WTC11 (cell line): ENCODE results near the gene FBXW4. TPM values are rescaled to one million over a fixed set of nuclear protein-coding genes. Genes with fewer than 3 reads are reported as not detected.

Experiments
- ATAC-seq: fragments of 200-7000 bp; cut with Tn5 transposase; 2 replicates; pipeline ENCODE4 v1.10.0; 2021; ENCODE audit warnings: mild to moderate bottlenecking, moderate library complexity
- CTCF ChIA-PET: fragments of 300-600 bp; sonication (Branson Sonifier 250); formaldehyde crosslinking; loops from one replicate; lab custom pipeline; 2021; ENCODE audit warnings: antibody characterized with exemption; lab: Charles Lee
- POLR2A ChIA-PET: fragments of 350-600 bp; sonication (Branson Sonifier 250); formaldehyde crosslinking; loops from one replicate; lab custom pipeline; 2021; ENCODE audit warnings: antibody characterized with exemption; lab: Charles Lee
- DNase-seq: peaks from one replicate; pipeline ENCODE4 v3.0.0; 2021; ENCODE audit warnings: low spot score
- H3K27ac Mint-ChIP-seq: 2 replicates; pipeline ENCODE4 v1.8.0; 2021; ENCODE audit warnings: mixed read lengths
- H3K27me3 Mint-ChIP-seq: 2 replicates; pipeline ENCODE4 v1.8.0; 2021; ENCODE audit warnings: low read depth, mild to moderate bottlenecking, moderate library complexity, mixed read lengths
- H3K36me3 Mint-ChIP-seq: 2 replicates; pipeline ENCODE4 v1.8.0; 2021; ENCODE audit warnings: mixed read lengths
- H3K4me1 Mint-ChIP-seq: 2 replicates; pipeline ENCODE4 v1.8.0; 2022; ENCODE audit warnings: mixed read lengths
- H3K4me3 Mint-ChIP-seq: 2 replicates; pipeline ENCODE4 v1.8.0; 2021; ENCODE audit warnings: mild to moderate bottlenecking, moderate library complexity, mixed read lengths
- H3K9me3 Mint-ChIP-seq: 2 replicates; pipeline ENCODE4 v1.8.0; 2021; ENCODE audit warnings: mixed read lengths
- CBFB ChIP-seq: sonication (generic); formaldehyde crosslinking; IDR thresholded peaks from 2 replicates; pipeline ENCODE4 v1.8.1; 2022; ENCODE audit warnings: mild to moderate bottlenecking, low read depth, missing genetic modification reagents
- CREB1 ChIP-seq: sonication (generic); formaldehyde crosslinking; IDR thresholded peaks from 2 replicates; pipeline ENCODE4 v1.8.0; 2023; ENCODE audit warnings: mild to moderate bottlenecking, missing genetic modification reagents
- E2F4 ChIP-seq: sonication (generic); formaldehyde crosslinking; IDR thresholded peaks from 2 replicates; pipeline ENCODE4 v1.8.1; 2022; ENCODE audit warnings: low read depth, mild to moderate bottlenecking, moderate library complexity, missing genetic modification reagents, borderline replicate concordance
- EMX1 ChIP-seq: fragments of 250-450 bp; sonication (Bioruptor Pico); IDR thresholded peaks from 2 replicates; pipeline ENCODE4 v1.8.0; 2021; ENCODE audit warnings: mild to moderate bottlenecking
- FOXP1 ChIP-seq: sonication (generic); formaldehyde crosslinking; IDR thresholded peaks from 2 replicates; pipeline ENCODE4 v1.8.0; 2022; ENCODE audit warnings: missing genetic modification reagents, mild to moderate bottlenecking, moderate library complexity, borderline replicate concordance
- JUN ChIP-seq: sonication (generic); formaldehyde crosslinking; IDR thresholded peaks from 2 replicates; pipeline ENCODE4 v1.8.0; 2023; ENCODE audit warnings: mild to moderate bottlenecking, missing genetic modification reagents
- NFYB ChIP-seq: sonication (generic); formaldehyde crosslinking; conservative IDR thresholded peaks from 2 replicates; pipeline ENCODE4 v1.8.0; 2022; ENCODE audit warnings: low read depth, missing genetic modification reagents
- NR2C2 ChIP-seq: sonication (generic); formaldehyde crosslinking; IDR thresholded peaks from 2 replicates; pipeline ENCODE4 v1.8.0; 2022; ENCODE audit warnings: mild to moderate bottlenecking, missing genetic modification reagents
- PRRX2 ChIP-seq: fragments of 250-450 bp; sonication (Bioruptor Pico); IDR thresholded peaks from 2 replicates; pipeline ENCODE4 v1.8.0; 2021; ENCODE audit warnings: mild to moderate bottlenecking
- RELA ChIP-seq: sonication (generic); formaldehyde crosslinking; IDR thresholded peaks from 2 replicates; pipeline ENCODE4 v1.8.1; 2022; ENCODE audit warnings: missing genetic modification reagents, mild to moderate bottlenecking, borderline replicate concordance
- SOX15 ChIP-seq: fragments of 250-450 bp; sonication (Bioruptor Pico); IDR thresholded peaks from 2 replicates; pipeline ENCODE4 v1.9.0; 2021; ENCODE audit warnings: mild to moderate bottlenecking
- TP53 ChIP-seq: sonication (generic); formaldehyde crosslinking; IDR thresholded peaks from 2 replicates; pipeline ENCODE4 v1.8.1; 2023; ENCODE audit warnings: mild to moderate bottlenecking, missing genetic modification reagents
- ZMAT4 ChIP-seq: fragments of 250-450 bp; sonication (Bioruptor Pico); IDR thresholded peaks from 2 replicates; pipeline ENCODE4 v1.9.0; 2021; ENCODE audit warnings: mild to moderate bottlenecking
- ZNF219 ChIP-seq: sonication (generic); formaldehyde crosslinking; IDR thresholded peaks from 2 replicates; pipeline ENCODE4 v1.8.0; 2023; ENCODE audit warnings: missing genetic modification reagents, mild to moderate bottlenecking, borderline replicate concordance
- ZNF396 ChIP-seq: fragments of 250-450 bp; sonication (Bioruptor Pico); IDR thresholded peaks from 2 replicates; pipeline ENCODE4 v1.8.0; 2021; ENCODE audit warnings: mild to moderate bottlenecking, moderate library complexity, borderline replicate concordance
- ZNF423 ChIP-seq: fragments of 250-450 bp; sonication (Bioruptor Pico); IDR thresholded peaks from 2 replicates; pipeline ENCODE4 v2.1.2; 2022; ENCODE audit warnings: mild to moderate bottlenecking, moderate library complexity
- total RNA-seq: library from RNA; stranded (reverse); gene quantifications from 3 replicates; pipeline ENCODE4 v1.2.3, GENCODE V29; 2021
- TF ChIP-seq, protein P1 (sequence below): sonication (generic); formaldehyde crosslinking; IDR thresholded peaks from 2 replicates; pipeline ENCODE4 v1.8.0; 2022; ENCODE audit warnings: missing genetic modification reagents
- TF ChIP-seq, protein P2 (sequence below): sonication (generic); formaldehyde crosslinking; IDR thresholded peaks from 2 replicates; pipeline ENCODE4 v1.8.1; 2022; ENCODE audit warnings: mild to moderate bottlenecking, moderate library complexity, missing genetic modification reagents
- TF ChIP-seq, protein P3 (sequence below): fragments of 250-450 bp; sonication (Bioruptor Pico); conservative IDR thresholded peaks from 2 replicates; pipeline ENCODE4 v1.9.0; 2021; ENCODE audit warnings: mild to moderate bottlenecking
- TF ChIP-seq, protein P4 (sequence below): sonication (generic); formaldehyde crosslinking; IDR thresholded peaks from 2 replicates; pipeline ENCODE4 v1.8.0; 2022; ENCODE audit warnings: mild to moderate bottlenecking, missing genetic modification reagents

Gene FBXW4
- total RNA-seq, 1 experiment from 2014 or later = 45.3 TPM

DNA sequence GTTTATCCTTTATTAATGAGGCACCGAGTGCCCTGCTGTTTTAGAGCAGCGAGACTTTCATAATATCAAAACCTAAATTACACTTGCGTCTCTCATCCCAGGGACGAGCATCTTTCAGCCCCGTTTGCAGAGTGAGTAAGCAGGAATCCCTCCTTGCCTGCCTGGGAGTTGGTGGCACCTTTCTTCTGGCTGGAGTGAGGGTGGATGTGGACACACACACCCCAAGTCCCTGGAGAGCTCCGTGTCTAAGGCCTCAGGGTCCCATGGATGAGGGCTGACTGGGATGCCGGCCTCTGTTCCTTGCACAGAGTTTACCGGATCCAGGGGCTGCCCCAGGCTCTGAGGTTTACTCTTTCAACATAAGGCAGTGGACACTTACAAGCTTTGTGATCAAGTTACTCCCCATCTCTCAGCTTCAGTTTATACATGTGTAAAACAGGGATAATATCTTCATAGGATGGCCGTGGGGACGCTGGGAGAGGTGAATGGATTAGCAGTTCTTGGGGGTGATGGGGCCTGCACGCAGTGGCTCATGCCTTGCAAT is 131.4 kb downstream of the FBXW4 start:
- DNase-seq (no peak), ATAC-seq (no peak)
- Mint-ChIP-seq H3K27ac (no peak overlapping the region), H3K36me3 (no peaks in the 10 kb centered on the region), H3K4me1 (peaks cover 14% of the 10 kb centered on the region), H3K27me3 (peaks cover 41% of the 10 kb centered on the region), H3K9me3 (no peaks in the 10 kb centered on the region), H3K4me3 (no peak overlapping the region)
- CTCF ChIA-PET = interaction anchor here (0.6 kb wide), 2 partner anchors 13 to 39 kb away, joined by 3 read pairs; no protein-coding TSS in a partner anchor
- POLR2A ChIA-PET = no interaction called here
- TF ChIP-seq RELA (CRISPR knock-in tag) (no peak), TP53 (CRISPR knock-in tag) (no peak), ZNF423 (CRISPR knock-in tag) (no peak), NFYB (CRISPR knock-in tag) (no peak), NR2C2 (CRISPR knock-in tag) (no peak), EMX1 (CRISPR knock-in tag) (no peak), PRRX2 (CRISPR knock-in tag) (no peak), JUN (CRISPR knock-in tag) (no peak), ZMAT4 (CRISPR knock-in tag) (no peak), SOX15 (CRISPR knock-in tag) (no peak), CBFB (no peak), ZNF396 (CRISPR knock-in tag) (no peak)
- TF ChIP-seq, protein P1, sequence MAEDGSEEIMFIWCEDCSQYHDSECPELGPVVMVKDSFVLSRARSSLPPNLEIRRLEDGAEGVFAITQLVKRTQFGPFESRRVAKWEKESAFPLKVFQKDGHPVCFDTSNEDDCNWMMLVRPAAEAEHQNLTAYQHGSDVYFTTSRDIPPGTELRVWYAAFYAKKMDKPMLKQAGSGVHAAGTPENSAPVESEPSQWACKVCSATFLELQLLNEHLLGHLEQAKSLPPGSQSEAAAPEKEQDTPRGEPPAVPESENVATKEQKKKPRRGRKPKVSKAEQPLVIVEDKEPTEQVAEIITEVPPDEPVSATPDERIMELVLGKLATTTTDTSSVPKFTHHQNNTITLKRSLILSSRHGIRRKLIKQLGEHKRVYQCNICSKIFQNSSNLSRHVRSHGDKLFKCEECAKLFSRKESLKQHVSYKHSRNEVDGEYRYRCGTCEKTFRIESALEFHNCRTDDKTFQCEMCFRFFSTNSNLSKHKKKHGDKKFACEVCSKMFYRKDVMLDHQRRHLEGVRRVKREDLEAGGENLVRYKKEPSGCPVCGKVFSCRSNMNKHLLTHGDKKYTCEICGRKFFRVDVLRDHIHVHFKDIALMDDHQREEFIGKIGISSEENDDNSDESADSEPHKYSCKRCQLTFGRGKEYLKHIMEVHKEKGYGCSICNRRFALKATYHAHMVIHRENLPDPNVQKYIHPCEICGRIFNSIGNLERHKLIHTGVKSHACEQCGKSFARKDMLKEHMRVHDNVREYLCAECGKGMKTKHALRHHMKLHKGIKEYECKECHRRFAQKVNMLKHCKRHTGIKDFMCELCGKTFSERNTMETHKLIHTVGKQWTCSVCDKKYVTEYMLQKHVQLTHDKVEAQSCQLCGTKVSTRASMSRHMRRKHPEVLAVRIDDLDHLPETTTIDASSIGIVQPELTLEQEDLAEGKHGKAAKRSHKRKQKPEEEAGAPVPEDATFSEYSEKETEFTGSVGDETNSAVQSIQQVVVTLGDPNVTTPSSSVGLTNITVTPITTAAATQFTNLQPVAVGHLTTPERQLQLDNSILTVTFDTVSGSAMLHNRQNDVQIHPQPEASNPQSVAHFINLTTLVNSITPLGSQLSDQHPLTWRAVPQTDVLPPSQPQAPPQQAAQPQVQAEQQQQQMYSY (CRISPR knock-in tag) = no peak
- TF ChIP-seq, protein P2, sequence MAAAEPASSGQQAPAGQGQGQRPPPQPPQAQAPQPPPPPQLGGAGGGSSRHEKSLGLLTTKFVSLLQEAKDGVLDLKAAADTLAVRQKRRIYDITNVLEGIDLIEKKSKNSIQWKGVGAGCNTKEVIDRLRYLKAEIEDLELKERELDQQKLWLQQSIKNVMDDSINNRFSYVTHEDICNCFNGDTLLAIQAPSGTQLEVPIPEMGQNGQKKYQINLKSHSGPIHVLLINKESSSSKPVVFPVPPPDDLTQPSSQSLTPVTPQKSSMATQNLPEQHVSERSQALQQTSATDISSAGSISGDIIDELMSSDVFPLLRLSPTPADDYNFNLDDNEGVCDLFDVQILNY (CRISPR knock-in tag) = no peak
- TF ChIP-seq, protein P3, sequence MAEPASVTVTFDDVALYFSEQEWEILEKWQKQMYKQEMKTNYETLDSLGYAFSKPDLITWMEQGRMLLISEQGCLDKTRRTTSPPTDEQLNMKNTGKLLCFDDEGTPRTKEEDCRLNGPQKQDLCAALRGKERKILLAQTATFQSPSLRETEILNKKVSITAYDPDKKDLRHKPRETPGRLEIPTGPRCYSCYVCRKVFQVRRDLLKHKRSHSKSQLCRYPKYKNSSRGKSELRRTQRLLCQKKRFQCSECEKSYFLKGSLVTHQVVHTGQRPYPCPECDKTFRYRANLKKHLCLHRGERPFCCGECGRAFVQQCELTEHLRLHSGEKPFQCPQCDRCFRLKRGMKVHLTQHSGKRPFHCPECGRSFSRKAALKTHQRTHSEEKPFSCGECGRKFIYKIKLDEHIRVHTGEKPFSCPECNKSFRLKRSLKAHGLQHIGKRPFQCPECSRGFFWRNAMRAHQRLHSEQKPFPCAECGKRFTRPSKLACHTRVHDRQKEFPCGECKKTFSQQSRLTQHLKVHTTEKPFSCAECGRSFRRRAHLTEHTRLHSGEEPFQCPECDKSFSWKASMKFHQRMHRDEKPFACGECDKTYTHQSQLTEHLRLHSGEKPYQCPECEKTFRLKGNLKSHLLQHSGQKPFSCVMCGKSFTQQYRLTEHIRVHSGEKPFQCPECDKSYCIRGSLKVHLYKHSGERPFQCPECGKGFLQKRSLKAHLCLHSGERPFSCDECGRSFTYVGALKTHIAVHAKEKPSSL (CRISPR knock-in tag) = no peak

GRCh38 chr10:101563007-101563406 is 132.0 kb downstream of the FBXW4 start:
- peaks cover 35% of the 10 kb centered on the region for H3K27me3 Mint-ChIP-seq
- DNase-seq (no peak), ATAC-seq (no peak)
- POLR2A ChIA-PET = no interaction called here
- CTCF ChIA-PET = interaction anchor here (0.6 to 1.3 kb wide), 2 partner anchors 40 to 349 kb away, joined by 3 to 4 read pairs; no protein-coding TSS in a partner anchor
- H3K27ac Mint-ChIP-seq = no peak overlapping the region
- H3K4me3 Mint-ChIP-seq = no peak overlapping the region
- H3K36me3 Mint-ChIP-seq = no peaks in the 10 kb centered on the region
- no peaks in the 10 kb centered on the region for H3K9me3 Mint-ChIP-seq
- peaks cover 14% of the 10 kb centered on the region for H3K4me1 Mint-ChIP-seq
- TF ChIP-seq ZNF396 (CRISPR knock-in tag) = no peak
- no peak for TF ChIP-seq ZMAT4 (CRISPR knock-in tag)
- TF ChIP-seq, protein P3 (CRISPR knock-in tag) = no peak
- TF ChIP-seq CREB1 (CRISPR knock-in tag) = no peak
- no peak for TF ChIP-seq E2F4 (CRISPR knock-in tag)
- TF ChIP-seq FOXP1 (CRISPR knock-in tag) = no peak
- TF ChIP-seq ZNF219 (CRISPR knock-in tag) = no peak
- TF ChIP-seq, protein P4, sequence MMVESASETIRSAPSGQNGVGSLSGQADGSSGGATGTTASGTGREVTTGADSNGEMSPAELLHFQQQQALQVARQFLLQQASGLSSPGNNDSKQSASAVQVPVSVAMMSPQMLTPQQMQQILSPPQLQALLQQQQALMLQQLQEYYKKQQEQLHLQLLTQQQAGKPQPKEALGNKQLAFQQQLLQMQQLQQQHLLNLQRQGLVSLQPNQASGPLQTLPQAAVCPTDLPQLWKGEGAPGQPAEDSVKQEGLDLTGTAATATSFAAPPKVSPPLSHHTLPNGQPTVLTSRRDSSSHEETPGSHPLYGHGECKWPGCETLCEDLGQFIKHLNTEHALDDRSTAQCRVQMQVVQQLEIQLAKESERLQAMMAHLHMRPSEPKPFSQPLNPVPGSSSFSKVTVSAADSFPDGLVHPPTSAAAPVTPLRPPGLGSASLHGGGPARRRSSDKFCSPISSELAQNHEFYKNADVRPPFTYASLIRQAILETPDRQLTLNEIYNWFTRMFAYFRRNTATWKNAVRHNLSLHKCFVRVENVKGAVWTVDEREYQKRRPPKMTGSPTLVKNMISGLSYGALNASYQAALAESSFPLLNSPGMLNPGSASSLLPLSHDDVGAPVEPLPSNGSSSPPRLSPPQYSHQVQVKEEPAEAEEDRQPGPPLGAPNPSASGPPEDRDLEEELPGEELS (CRISPR knock-in tag) = no peak
- TF ChIP-seq, protein P2 (CRISPR knock-in tag) = no peak
